ENCODE measurements around the gene TBX4. TPM values are rescaled to one million over a fixed set of nuclear protein-coding genes. Genes with fewer than 3 reads are reported as not detected.

TBX4 gene
- total RNA-seq, 1 donor from 2014 or later: not detected

DNA sequence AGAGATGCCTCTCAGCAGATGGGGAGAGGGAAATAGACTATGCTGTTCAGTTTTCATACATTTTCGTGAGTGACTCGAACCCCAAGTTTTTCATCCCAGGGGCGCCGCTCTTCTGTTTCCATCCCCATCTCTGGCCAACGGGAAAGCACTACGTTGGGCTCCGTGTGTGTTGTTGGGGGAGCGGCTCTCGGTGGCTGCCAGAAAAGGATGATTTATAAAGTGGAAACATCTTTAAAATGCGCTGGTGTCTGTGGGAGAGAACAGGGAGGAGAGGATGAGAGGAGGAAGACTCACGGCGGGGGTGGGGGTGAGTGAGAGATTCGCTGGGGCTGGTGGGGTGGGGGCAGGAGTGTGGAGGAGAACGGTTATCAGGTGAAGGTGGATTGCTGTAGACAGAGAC, 5.8 kb downstream of the TBX4 start:
- Mint-ChIP-seq H3K9me3 (peaks cover 7% of the 10 kb centered on the region), H3K4me1 (peaks cover 39% of the 10 kb centered on the region), H3K4me3 (peak overlapping the region; percentile 66), H3K27me3 (ENCODE audit: insufficient read depth, low read depth) (peaks cover 81% of the 10 kb centered on the region), H3K27ac (no peak overlapping the region), H3K36me3 (no peaks in the 10 kb centered on the region)
- Histone ChIP-seq H3K36me3 (no peaks in the 10 kb centered on the region), H3K9ac (no peak overlapping the region), H3K27ac (no peak overlapping the region), H3K4me2 (peak overlapping the region; percentile 61), H3K9me3 (ENCODE audit: low read depth) (no peaks in the 10 kb centered on the region), H3K4me3 (peak overlapping the region; percentile 22), H4K20me1 (ENCODE audit: low read depth) (peaks cover 77% of the 10 kb centered on the region), H2AFZ (replicated peaks) (no peak overlapping the region), H3F3A (ENCODE audit: low read depth) (peaks cover 11% of the 10 kb centered on the region), H3K27me3 (peaks cover 100% of the 10 kb centered on the region), H3K79me2 (ENCODE audit: low read depth) (no peaks in the 10 kb centered on the region), H3K4me1 (peaks cover 18% of the 10 kb centered on the region)
- DNase-seq (ENCODE audit: low spot score): no peak
- TF ChIP-seq, protein P1, sequence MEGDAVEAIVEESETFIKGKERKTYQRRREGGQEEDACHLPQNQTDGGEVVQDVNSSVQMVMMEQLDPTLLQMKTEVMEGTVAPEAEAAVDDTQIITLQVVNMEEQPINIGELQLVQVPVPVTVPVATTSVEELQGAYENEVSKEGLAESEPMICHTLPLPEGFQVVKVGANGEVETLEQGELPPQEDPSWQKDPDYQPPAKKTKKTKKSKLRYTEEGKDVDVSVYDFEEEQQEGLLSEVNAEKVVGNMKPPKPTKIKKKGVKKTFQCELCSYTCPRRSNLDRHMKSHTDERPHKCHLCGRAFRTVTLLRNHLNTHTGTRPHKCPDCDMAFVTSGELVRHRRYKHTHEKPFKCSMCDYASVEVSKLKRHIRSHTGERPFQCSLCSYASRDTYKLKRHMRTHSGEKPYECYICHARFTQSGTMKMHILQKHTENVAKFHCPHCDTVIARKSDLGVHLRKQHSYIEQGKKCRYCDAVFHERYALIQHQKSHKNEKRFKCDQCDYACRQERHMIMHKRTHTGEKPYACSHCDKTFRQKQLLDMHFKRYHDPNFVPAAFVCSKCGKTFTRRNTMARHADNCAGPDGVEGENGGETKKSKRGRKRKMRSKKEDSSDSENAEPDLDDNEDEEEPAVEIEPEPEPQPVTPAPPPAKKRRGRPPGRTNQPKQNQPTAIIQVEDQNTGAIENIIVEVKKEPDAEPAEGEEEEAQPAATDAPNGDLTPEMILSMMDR (IDR thresholded peaks at IDR 0.05): no peak
- TF ChIP-seq EZH2 (IDR thresholded peaks at IDR 0.05) (no peak), EZH2phosphoT487 (IDR thresholded peaks at IDR 0.05) (no peak)

DNA sequence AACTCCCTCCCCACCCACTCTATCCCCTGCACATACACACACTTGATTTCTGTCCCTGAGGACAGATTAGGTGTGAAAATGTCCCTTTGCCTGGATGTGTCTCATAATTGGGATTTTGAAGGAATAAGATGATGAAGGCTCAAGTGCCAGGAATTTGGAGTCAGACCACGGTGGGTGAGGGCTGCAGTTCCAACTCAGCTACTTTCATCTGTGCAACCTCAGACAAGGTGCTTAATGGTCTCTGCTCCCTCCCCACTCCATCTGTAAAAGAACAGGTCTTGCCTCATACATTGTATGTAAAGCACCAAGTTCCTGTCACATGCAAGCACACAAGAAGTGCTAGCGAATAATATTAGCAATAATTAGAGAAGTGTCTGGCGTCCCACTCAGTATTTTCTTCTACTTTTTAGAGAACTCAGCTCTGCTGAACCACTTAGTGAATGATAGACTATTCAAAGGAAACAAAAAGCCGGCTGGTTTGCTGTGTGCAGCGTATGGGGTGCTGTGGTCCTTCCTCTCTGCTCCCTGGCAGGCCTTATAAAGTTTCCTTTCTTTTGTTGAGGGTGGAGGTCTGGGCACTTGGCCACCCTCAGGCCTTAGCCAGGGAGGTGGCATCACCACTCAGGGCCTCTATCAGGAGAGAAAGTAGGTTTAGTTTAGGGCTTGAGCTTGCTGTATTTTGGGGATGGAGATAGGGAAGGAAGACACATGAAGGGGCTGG, 6.4 kb downstream of the TBX4 start:
- Histone ChIP-seq H3K27me3 (peaks cover 100% of the 10 kb centered on the region), H2AFZ (replicated peaks) (no peak overlapping the region), H3K4me1 (peaks cover 18% of the 10 kb centered on the region), H3K9me3 (ENCODE audit: low read depth) (no peaks in the 10 kb centered on the region), H3K27ac (no peak overlapping the region), H3K79me2 (ENCODE audit: low read depth) (no peaks in the 10 kb centered on the region), H3K4me3 (no peak overlapping the region), H3K9ac (no peak overlapping the region), H3K4me2 (no peak overlapping the region), H4K20me1 (ENCODE audit: low read depth) (peaks cover 72% of the 10 kb centered on the region), H3F3A (ENCODE audit: low read depth) (peaks cover 11% of the 10 kb centered on the region), H3K36me3 (no peaks in the 10 kb centered on the region)
- no peaks in the 10 kb centered on the region for H3K36me3 Mint-ChIP-seq
- H3K9me3 Mint-ChIP-seq: peaks cover 7% of the 10 kb centered on the region
- peaks cover 38% of the 10 kb centered on the region for H3K4me1 Mint-ChIP-seq
- no peak for DNase-seq (ENCODE audit: low spot score)
- no peak for TF ChIP-seq EZH2phosphoT487 (IDR thresholded peaks at IDR 0.05)
- TF ChIP-seq EZH2 (IDR thresholded peaks at IDR 0.05): no peak
- TF ChIP-seq, protein P1 (IDR thresholded peaks at IDR 0.05): no peak
- H3K27ac Mint-ChIP-seq: no peak overlapping the region
- peak overlapping the region; percentile 66 for H3K4me3 Mint-ChIP-seq
- H3K27me3 Mint-ChIP-seq (ENCODE audit: insufficient read depth, low read depth): peaks cover 81% of the 10 kb centered on the region

DNA sequence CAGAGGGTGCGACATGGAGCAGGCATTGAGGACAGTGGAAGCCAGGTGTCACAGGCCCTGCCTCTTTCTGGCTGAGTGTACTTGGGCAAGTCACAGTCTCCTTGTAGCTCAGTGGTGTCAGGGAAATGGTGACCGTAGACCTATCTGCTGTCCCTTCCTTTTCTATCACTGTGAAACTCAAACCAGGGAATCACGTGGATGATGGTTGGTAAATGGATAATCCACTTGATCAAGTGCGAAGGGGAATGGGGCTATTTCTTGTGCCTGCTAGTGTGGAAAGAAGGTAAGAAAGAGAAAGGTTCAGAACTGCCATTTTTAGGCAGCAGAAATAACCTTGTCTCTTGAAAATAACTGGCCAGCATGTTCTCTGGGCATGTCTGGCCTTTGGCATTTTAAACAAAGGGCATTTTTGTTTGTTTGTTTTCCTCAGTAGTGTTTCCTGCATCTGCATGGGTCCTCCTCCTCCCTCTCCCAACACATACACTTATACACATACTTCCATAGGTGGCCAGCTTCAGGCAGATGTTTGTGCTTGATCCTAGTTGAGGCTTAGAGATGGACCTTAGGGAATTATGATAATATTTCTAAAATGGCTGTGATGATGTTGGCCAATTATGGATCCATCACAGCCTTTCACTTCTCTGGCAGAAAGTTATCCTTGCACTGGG, 7.1 kb downstream of the TBX4 start:
- DNase-seq (ENCODE audit: low spot score): no peak
- H3K4me2 ChIP-seq: no peak overlapping the region
- Mint-ChIP-seq H3K4me3 (peak overlapping the region; percentile 5), H3K27me3 (ENCODE audit: insufficient read depth, low read depth) (peaks cover 75% of the 10 kb centered on the region), H3K36me3 (no peaks in the 10 kb centered on the region), H3K4me1 (peaks cover 33% of the 10 kb centered on the region), H3K9me3 (peaks cover 7% of the 10 kb centered on the region), H3K27ac (no peak overlapping the region)
- no peaks in the 10 kb centered on the region for H3K79me2 ChIP-seq (ENCODE audit: low read depth)
- H2AFZ ChIP-seq (replicated peaks): no peak overlapping the region
- H3K9me3 ChIP-seq (ENCODE audit: low read depth): no peaks in the 10 kb centered on the region
- H3K9ac ChIP-seq: no peak overlapping the region
- peaks cover 17% of the 10 kb centered on the region for H3K4me1 ChIP-seq
- H3K27ac ChIP-seq: no peak overlapping the region
- H3K27me3 ChIP-seq: peaks cover 100% of the 10 kb centered on the region
- H4K20me1 ChIP-seq (ENCODE audit: low read depth): peaks cover 66% of the 10 kb centered on the region
- no peak for TF ChIP-seq EZH2 (IDR thresholded peaks at IDR 0.05)
- TF ChIP-seq, protein P1 (IDR thresholded peaks at IDR 0.05): no peak
- TF ChIP-seq EZH2phosphoT487 (IDR thresholded peaks at IDR 0.05): peak; percentile 43
- no peaks in the 10 kb centered on the region for H3K36me3 ChIP-seq
- H3F3A ChIP-seq (ENCODE audit: low read depth): peaks cover 11% of the 10 kb centered on the region
- no peak overlapping the region for H3K4me3 ChIP-seq
